ENCODE measurements around the gene EXTL2. TPM values are rescaled to one million over a fixed set of nuclear protein-coding genes. Genes with fewer than 3 reads are reported as not detected.

EXTL2 gene
- total RNA-seq, 1 experiment from 2014 or later, result 21.1 TPM

GRCh38 chr1:100881687-100882086 lies 13.0 kb downstream of the EXTL2 start:
- no peaks in the 10 kb centered on the region for H3K36me3 ChIP-seq (ENCODE audit: control insufficient read depth in 1 of 2, insufficient read depth in 2 of 2, low read length in 2 of 2)
- BruUV-seq (replicated peaks), result no TSS peak
- no peaks in the 10 kb centered on the region for H3K79me2 ChIP-seq (ENCODE audit: insufficient read depth, low read length)
- TF ChIP-seq ELF1 (IDR thresholded peaks at IDR 0.05; ENCODE audit: borderline replicate concordance, low read depth) (no peak), ATF3 (IDR thresholded peaks at IDR 0.05) (no peak), POLR2A (IDR thresholded peaks at IDR 0.05; ENCODE audit: borderline replicate concordance, extremely low read depth, insufficient read depth, insufficient read length) (no peak), POLR2AphosphoS5 (IDR thresholded peaks at IDR 0.05; ENCODE audit: low read depth, low read length) (no peak)
- peaks cover 0 to 6% of the 10 kb centered on the region in 2 experiments; a peak in 2 of 4 replicates for H3K4me1 ChIP-seq (ENCODE audit: control insufficient read depth in 1 of 2, insufficient read depth in 2 of 2, low read length in 2 of 2)
- DNase-seq (ENCODE audit: low read depth, low spot score), result no peak
- no peak overlapping the region for H3K27ac ChIP-seq (ENCODE audit: low read depth, low read length)
- CTCF ChIA-PET, result interaction anchor here (1.1 to 2.3 kb wide), 2 partner anchors 13 to 421 kb away, joined by 3 to 11 read pairs; no protein-coding TSS in a partner anchor
- no peaks in the 10 kb centered on the region for H3K9me2 ChIP-seq (ENCODE audit: insufficient read depth)
- H3K9ac ChIP-seq (ENCODE audit: low read length), result no peak overlapping the region
- no peaks in the 10 kb centered on the region for H3K9me3 ChIP-seq (ENCODE audit: control insufficient read depth in 1 of 2, insufficient read depth in 1 of 2, low read depth in 1 of 2, low read length in 2 of 2)
- no peak overlapping the region for H3K4me3 ChIP-seq (replicated peaks in 1 of 2; ENCODE audit: low read depth in 1 of 2, low read length in 2 of 2)
- no peak for ATAC-seq
- RAD21 ChIA-PET (ENCODE audit: low non-redundant PET in 1 of 2, low total read pairs in 2 of 2, uncharacterized antibody in 2 of 2, unreplicated experiment in 2 of 2), result no interaction called here
- no peak overlapping the region for H3K4me2 ChIP-seq (ENCODE audit: low read length)
- no peaks in the 10 kb centered on the region for H4K20me1 ChIP-seq (ENCODE audit: insufficient read depth)
- intact Hi-C loops (cut with micrococcal nuclease), result no loop called here
- no peak overlapping the region for H2AFZ ChIP-seq (ENCODE audit: low read depth, low read length, poor library complexity, severe bottlenecking)
- POLR2A ChIA-PET, result no interaction called here
- H3K27me3 ChIP-seq (ENCODE audit: insufficient read depth, low read length), result no peaks in the 10 kb centered on the region

DNA sequence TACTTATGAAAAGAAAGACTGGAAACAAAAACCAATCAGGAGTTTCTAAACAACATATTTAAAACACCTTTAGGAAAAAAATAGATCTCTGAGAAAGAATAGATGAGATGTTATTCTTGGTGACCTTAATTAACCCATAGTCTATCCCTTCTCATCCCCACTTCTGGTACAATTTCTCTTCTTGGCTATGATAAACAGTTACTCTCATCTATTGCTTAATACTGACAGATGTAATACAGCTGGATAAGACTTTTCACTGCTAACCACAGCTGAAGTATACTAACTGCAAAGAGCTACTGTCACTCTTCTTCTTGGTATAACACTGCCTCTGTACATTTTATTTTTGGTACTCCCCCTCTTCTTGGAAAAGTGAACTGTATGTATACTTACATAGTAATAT lies 15.2 kb downstream of the EXTL2 start:
- Histone ChIP-seq H3K36me3 (ENCODE audit: control insufficient read depth in 1 of 2, insufficient read depth in 2 of 2, low read length in 2 of 2) (no peaks in the 10 kb centered on the region), H3K27me3 (ENCODE audit: insufficient read depth, low read length) (no peaks in the 10 kb centered on the region), H3K4me1 (ENCODE audit: control insufficient read depth in 1 of 2, insufficient read depth in 2 of 2, low read length in 2 of 2) (peaks cover 0 to 6% of the 10 kb centered on the region in 2 experiments; a peak in 2 of 4 replicates), H4K20me1 (ENCODE audit: insufficient read depth) (no peaks in the 10 kb centered on the region), H3K9ac (ENCODE audit: low read length) (no peak overlapping the region), H3K27ac (ENCODE audit: low read depth, low read length) (no peak overlapping the region), H3K79me2 (ENCODE audit: insufficient read depth, low read length) (no peaks in the 10 kb centered on the region), H3K9me3 (ENCODE audit: control insufficient read depth in 1 of 2, insufficient read depth in 1 of 2, low read depth in 1 of 2, low read length in 2 of 2) (no peaks in the 10 kb centered on the region), H3K9me2 (ENCODE audit: insufficient read depth) (no peaks in the 10 kb centered on the region), H3K4me3 (replicated peaks in 1 of 2; ENCODE audit: low read depth in 1 of 2, low read length in 2 of 2) (no peak overlapping the region), H2AFZ (ENCODE audit: low read depth, low read length, poor library complexity, severe bottlenecking) (no peak overlapping the region), H3K4me2 (ENCODE audit: low read length) (no peak overlapping the region)
- CTCF ChIA-PET, result interaction anchor here (2.3 kb wide), 1 partner anchor 11 kb away, joined by 11 read pairs; no protein-coding TSS in a partner anchor
- no TSS peak for BruUV-seq (replicated peaks)
- POLR2A ChIA-PET, result no interaction called here
- TF ChIP-seq ATF3 (IDR thresholded peaks at IDR 0.05) (no peak), YY1 (IDR thresholded peaks at IDR 0.05; ENCODE audit: extremely low read depth, insufficient replicate concordance, low read depth, low read length) (no peak), SIN3A (IDR thresholded peaks at IDR 0.05; ENCODE audit: low read depth) (no peak), EZH2 (IDR thresholded peaks at IDR 0.05) (no peak), TCF7L2 (IDR thresholded peaks at IDR 0.05; ENCODE audit: borderline replicate concordance, extremely low read depth, insufficient read depth, insufficient read length) (no peak), CBX3 (IDR thresholded peaks at IDR 0.05; ENCODE audit: low read depth) (no peak), SP1 (IDR thresholded peaks at IDR 0.05; ENCODE audit: low read depth) (no peak), MAX (IDR thresholded peaks at IDR 0.05) (no peak), JUND (IDR thresholded peaks at IDR 0.05) (no peak), EGR1 (IDR thresholded peaks at IDR 0.05; ENCODE audit: low read depth) (no peak)
- TF ChIP-seq, protein P1, sequence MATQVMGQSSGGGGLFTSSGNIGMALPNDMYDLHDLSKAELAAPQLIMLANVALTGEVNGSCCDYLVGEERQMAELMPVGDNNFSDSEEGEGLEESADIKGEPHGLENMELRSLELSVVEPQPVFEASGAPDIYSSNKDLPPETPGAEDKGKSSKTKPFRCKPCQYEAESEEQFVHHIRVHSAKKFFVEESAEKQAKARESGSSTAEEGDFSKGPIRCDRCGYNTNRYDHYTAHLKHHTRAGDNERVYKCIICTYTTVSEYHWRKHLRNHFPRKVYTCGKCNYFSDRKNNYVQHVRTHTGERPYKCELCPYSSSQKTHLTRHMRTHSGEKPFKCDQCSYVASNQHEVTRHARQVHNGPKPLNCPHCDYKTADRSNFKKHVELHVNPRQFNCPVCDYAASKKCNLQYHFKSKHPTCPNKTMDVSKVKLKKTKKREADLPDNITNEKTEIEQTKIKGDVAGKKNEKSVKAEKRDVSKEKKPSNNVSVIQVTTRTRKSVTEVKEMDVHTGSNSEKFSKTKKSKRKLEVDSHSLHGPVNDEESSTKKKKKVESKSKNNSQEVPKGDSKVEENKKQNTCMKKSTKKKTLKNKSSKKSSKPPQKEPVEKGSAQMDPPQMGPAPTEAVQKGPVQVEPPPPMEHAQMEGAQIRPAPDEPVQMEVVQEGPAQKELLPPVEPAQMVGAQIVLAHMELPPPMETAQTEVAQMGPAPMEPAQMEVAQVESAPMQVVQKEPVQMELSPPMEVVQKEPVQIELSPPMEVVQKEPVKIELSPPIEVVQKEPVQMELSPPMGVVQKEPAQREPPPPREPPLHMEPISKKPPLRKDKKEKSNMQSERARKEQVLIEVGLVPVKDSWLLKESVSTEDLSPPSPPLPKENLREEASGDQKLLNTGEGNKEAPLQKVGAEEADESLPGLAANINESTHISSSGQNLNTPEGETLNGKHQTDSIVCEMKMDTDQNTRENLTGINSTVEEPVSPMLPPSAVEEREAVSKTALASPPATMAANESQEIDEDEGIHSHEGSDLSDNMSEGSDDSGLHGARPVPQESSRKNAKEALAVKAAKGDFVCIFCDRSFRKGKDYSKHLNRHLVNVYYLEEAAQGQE (IDR thresholded peaks at IDR 0.05; ENCODE audit: low read depth), result no peak
- RAD21 ChIA-PET (ENCODE audit: low non-redundant PET in 1 of 2, low total read pairs in 2 of 2, uncharacterized antibody in 2 of 2, unreplicated experiment in 2 of 2), result no interaction called here
- ATAC-seq, result no peak
- intact Hi-C loops (cut with micrococcal nuclease), result no loop called here
- DNase-seq (ENCODE audit: low read depth, low spot score), result no peak
